Cardiac septum (tissue), 1 donor: ENCODE data around the gene VPS9D1. TPM values are rescaled to one million over a fixed set of nuclear protein-coding genes. Genes with fewer than 3 reads are reported as not detected.

Experiments used
- DNase-seq: peaks from one replicate; pipeline ENCODE4 v3.0.0-alpha.2; 2020; ENCODE audit warnings: low spot score
- intact Hi-C: fragments of 100-400 bp; cut with DNase I; formaldehyde crosslinking; loops from one replicate; pipeline ENCODE4 v1.14.0; 2022
- long read RNA-seq: library from polyadenylated mRNA; unstranded; transcript quantifications from one replicate; pipeline ENCODE4 v2.0.0, GENCODE V29; 2021
- total RNA-seq: library from RNA; stranded (reverse); fragmentation: NEBNext Ultra II Directional; extraction: Animal tissue kit (Norgen Biotek cat#: 25700); gene quantifications from one replicate; pipeline ENCODE4 v1.2.1, GENCODE V29; 2021
- donor health status: DM: no; HTN: no; CAD: no.

Gene VPS9D1, protein sequence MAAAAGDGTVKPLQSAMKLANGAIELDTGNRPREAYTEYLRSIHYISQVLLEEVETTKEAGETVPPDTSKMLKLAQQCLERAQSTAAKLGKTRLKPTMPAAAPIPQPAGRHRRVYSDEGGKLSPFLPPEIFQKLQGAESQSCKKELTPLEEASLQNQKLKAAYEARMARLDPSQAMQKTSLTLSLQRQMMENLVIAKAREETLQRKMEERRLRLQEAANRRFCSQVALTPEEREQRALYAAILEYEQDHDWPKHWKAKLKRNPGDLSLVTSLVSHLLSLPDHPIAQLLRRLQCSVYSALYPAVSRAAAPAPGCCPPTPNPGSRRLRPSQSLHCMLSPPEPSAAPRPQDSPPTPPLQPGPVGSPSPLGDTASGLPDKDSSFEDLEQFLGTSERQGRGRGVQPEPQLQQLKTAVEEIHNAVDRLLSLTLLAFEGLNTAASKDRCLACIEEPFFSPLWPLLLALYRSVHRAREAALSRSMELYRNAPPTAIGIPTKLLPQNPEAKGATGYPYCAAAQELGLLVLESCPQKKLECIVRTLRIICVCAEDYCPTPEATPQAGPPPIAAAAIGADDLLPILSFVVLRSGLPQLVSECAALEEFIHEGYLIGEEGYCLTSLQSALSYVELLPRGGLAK
- 19.7 TPM for total RNA-seq
- long read RNA-seq, partial matches to known transcripts, result 8 of 18 reads
- long read RNA-seq, other reads (novel, unspliced or antisense), result 8 of 18 reads

- peak; percentile 93 for DNase-seq
- intact Hi-C loops, result loop anchor here (2.0 to 5.0 kb wide), 2 partner anchors 14 to 201 kb away; partner anchors contain the start of gene TUBB3
These were observed at the start of gene VPS9D1, which contains the start of gene ZNF276 for GRCh38 chr16:89720813-89721545. Gene VPS9D1 (minus strand): TSS chr16:89720898. CDS start chr16:89720861, 37 bp downstream. Gene ZNF276 (plus strand): TSS chr16:89721537. CDS start chr16:89721641, 104 bp downstream.

GRCh38 chr16:89770367-89770766, 49.7 kb upstream of the VPS9D1 start:
- intact Hi-C loops, result no loop called here
- no peak for DNase-seq

DNA sequence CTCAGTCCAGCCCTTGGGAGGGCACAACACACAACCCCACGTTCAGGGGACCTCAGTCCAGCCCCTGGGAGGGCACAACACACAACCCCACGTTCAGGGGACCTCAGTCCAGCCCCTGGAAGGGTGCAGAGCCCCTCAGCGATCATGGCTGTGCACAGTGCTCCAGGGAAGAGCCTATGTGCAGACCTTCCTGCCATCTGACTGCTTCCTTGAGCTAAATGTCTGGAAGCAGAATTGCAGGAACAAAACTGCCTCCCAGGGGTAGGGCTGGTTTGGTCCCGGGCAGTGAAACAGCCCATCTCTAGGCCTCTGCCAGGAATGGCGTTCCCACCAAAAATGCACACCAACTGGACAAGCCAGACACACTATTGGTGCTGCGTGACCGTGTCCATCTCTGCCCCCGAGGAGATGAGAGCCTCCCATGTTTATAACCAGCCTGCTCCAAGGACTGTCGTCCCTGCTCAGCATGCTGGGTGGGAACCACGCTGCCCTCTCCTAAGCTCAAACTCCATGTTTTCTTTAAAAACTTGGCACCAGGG, 44.7 kb upstream of the VPS9D1 start:
- no peak for DNase-seq
- intact Hi-C loops, result no loop called here

DNA sequence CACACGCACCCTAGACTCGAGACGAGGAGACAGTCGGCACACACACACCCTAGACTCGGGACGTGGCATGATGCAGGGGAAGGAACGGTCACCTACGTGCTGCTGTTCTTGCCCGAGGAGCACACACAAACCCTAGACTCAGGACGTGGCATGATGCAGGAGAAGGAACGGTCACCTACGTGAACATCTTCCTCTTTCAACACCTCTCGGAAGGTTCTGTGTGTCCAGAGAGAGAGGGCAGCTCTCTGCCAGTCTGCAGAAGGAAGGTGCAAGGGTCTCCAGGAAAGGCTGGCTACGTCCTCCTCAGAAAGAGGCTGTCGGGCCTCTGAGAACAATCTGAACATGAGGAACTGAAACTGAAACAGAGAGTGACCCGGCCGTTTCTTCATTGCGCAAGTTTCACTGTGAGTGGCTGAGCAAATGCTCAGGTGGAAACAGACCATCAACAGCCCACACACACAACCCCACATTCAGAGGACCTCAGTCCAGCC, 44.1 kb upstream of the VPS9D1 start:
- intact Hi-C loops, result no loop called here
- DNase-seq, result peak; percentile 88

DNA sequence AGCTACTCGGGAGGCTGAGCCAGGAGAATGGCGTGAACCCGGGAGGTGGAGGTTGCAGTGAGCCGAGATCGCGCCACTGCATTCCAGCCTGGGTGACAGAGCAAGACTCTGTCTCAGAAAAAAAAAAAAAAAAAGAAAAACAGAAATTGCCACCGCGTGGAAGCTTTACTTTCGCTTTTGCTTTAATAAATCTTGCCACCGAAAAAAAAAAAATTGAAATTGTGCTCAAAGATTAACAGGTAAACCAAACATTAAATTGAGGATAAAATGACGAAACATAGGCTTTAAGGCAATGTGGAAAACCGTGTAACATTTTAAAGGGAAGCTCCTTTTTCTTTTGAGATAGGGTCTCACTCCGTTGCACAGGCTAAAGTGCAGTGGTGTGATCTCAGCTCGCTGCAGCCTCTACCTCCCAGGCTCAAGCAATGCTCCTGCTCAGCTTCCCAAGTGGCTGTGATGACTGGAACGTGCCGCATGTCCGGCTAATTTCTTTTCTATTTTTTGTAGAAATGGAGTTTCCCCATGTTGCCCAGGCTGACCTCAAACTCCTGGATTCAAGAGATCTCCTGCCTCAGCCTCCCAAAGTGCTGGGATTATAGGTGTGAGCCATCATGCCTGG, 40.7 kb upstream of the VPS9D1 start:
- DNase-seq, result no peak
- intact Hi-C loops, result no loop called here

- no peak for DNase-seq
- intact Hi-C loops, result no loop called here
These were observed 39.1 kb upstream of the VPS9D1 start for GRCh38 chr16:89759746-89760340.

DNA sequence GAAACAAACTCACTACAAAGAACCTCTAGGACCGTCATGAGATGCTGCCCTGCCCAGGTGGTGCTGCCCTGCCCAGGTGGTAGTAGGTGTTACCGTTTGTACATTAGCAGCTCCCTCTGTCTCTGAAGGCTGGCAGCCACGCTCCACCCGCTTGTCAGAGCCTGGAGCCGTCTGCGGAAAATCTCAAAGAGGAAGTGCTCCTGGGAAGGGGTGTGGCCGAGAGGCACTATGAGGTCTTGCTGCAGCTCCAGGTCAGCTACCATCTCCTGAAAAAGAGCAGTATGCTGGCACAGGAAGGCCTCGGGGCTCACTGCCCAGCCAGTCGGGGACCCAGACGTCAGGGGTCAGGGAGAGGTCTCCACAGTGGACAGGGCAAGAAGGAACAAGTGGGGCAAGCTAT, 28.9 kb upstream of the VPS9D1 start:
- peak; percentile 83 for DNase-seq
- intact Hi-C loops, result no loop called here

DNA sequence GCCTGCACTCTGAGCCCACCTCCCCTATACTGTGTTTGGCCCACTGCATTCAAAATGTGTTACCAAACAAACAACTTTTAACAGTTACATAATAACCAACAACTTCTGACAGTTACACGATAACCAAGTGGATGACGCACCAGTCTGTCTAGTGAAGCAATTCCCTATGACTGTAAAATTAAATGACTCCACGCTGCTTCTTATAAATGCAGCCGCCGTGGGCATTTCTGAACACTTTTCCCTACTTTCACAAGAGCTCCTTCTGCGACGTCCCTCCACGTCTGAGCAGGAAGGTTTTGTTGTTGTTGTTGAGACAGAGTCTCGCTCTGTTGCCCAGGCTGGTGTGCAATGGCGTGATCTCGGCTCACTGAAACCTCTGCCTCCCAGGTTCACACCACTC, 28.2 kb upstream of the VPS9D1 start:
- intact Hi-C loops, result no loop called here
- DNase-seq, result no peak

GRCh38 chr16:89748076-89748475, 27.4 kb upstream of the VPS9D1 start:
- DNase-seq, result no peak
- intact Hi-C loops, result no loop called here

- no peak for DNase-seq
- intact Hi-C loops, result no loop called here
These were observed 25.3 kb upstream of the VPS9D1 start for GRCh38 chr16:89746043-89746442.

GRCh38 chr16:89744813-89745212, 24.1 kb upstream of the VPS9D1 start:
- intact Hi-C loops, result no loop called here
- no peak for DNase-seq

GRCh38 chr16:89742948-89743347, 22.2 kb upstream of the VPS9D1 start:
- DNase-seq, result no peak
- intact Hi-C loops, result no loop called here

DNA sequence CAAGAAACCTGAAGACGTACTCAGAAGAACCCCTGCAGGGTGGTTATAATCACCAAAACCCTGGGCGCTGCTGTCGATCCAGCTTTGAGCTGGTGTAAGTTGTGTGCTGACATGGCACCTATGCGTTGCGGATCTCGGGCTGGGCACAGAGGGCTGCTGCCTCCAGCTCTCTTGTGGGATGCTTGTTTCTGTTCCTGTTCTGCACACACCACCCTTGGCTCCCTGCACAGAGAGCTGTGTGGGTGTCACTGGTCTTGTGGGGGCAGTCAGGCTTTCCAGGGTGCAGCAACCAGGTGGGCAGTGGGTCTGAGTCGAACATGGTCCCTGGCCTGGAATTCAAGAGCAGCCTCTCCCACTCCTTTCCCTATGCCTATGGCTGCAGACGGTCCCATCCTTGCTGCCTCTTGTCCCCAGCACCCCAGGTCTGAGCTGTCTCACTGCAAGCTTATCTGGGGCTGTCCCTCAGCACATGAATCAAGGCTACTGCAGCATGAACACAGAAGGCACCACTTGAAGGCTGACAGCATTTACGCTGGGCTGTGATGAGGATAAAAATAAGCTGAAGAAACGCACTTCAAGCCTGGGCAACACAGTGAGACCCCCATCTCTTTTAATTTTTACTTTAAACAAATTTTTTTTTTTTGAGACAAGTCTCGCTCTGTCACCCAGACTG, 20.8 kb upstream of the VPS9D1 start:
- intact Hi-C loops, result no loop called here
- DNase-seq, result no peak

DNA sequence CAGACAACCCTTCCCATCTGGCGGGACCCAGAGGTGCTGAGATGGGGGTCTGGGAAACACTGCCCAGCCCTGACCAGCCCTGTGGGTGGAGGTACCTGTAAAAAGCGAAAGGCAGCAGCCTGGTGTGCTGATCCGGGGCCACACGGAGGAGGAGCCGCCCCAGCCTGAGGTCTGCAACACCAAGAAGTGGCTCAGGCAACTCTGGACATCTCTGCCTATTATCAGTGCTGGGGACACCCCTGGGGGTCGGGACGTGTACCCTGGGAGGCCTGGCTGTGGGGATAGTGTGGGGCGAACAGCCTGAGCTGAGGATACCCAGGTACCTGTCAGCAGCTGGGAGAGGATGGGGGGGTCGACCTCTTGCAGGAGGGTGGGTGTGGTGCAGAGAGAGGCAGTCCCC, 18.7 kb upstream of the VPS9D1 start:
- DNase-seq, result no peak
- intact Hi-C loops, result no loop called here

DNA sequence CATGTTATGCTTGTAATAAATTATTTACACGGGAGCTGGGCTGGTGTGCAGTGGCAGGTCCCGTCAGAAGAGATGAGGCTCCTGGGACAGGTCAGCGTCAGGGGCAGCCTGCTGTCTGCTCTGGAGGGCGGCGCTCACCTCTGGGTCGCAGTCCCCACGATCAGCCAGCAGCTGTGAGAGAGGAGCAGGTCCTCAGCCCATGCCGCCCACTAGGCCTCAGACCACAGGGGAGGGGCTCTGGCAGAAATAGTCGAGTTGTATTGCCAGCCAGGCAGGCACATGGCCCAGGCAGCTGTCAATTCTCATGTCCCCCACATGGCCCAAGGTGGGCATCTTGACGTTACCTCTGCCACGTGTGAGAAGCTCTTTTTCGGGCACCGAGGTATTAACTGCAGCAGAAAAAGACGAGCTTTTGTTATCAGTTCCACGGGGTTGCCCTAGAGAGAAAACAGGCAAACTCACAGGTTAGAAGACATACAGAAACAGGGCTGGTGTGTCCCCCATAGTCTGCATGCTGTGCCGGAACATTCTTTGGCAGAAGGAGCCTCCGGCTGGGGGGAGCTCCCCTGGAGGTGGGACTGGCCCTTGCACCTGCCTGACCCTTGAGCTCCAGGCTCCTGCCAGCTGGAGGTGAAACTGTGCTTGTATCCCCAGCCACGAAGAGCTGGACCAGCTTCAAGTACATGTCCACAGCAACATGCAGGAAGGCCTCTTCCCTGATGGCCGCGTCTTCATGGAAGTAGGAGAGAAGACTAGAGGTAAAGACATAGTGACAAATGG, 18.0 kb upstream of the VPS9D1 start:
- no peak for DNase-seq
- intact Hi-C loops, result no loop called here

DNA sequence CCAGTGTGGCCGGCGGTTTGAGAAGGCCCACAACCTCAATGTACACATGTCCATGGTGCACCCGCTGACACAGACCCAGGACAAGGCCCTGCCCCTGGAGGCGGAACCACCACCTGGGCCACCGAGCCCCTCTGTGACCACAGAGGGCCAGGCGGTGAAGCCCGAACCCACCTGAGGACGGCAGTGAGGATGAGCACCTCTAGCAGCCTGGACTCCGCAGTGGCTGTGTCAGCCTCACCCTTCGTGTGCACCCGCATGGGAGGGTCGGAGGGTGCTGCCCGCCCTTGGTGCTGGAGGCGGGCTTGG, 17.3 kb upstream of the VPS9D1 start:
- intact Hi-C loops, result no loop called here
- DNase-seq, result no peak

- intact Hi-C loops, result no loop called here
- no peak for DNase-seq
These were observed 16.8 kb upstream of the VPS9D1 start for GRCh38 chr16:89737341-89738071.
